M059J (cell line): ENCODE results near the gene IKBKG. TPM values are rescaled to one million over a fixed set of nuclear protein-coding genes. Genes with fewer than 3 reads are reported as not detected.
A peak's percentile ranks its signal among the peaks of the same experiment; 100 is the strongest.
"Not testable (repeated sequence)": the region's sequence is repeated elsewhere in the genome, so short reads cannot be mapped to it uniquely, and the experiment has no call there.

ENCODE experiments used
- DNase-seq: peaks from one replicate; pipeline ENCODE4 v3.0.0-alpha.2; 2012; ENCODE audit warnings: low read depth
- total RNA-seq: library from RNA; depleted of rRNA; stranded (reverse); fragments of >200 nt; shearing (Covaris generic); gene quantifications from 2 replicates; pipeline ENCODE4 v1.2.3, GENCODE V29; 2014

The IKBKG gene
- total RNA-seq, 1 experiment from 2014 or later = 70.5 TPM

DNA sequence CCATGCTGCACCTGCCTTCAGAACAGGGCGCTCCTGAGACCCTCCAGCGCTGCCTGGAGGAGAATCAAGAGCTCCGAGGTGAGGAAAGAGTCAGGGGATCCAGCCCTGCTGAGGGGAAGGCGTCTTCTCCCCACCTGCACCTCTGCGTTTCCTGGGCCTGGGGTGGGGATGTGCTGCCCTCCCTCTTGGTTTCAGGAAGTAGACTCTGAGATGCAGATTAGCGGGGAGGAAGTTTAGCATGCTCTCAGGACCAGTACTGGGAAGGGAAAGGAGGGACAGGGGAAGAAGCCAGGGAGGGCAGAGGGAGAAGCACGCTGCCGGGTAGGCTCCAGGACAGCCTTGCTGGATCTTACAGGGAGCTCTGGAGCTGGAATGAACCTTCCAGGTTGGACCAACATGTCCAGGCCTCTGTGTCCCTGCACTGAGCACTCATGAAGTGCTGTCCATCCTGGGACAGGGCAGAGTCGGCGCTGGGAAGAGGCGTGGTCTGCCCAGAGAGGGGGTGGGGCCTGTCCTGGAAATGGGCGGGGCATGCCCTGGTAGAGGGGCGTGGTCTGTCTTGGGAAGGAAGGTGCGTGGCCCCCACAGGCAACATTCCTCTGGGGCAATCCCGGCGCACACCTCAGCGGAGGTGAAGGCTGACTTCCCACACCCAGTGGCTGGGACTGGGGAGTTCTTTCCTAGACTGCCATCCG, 4.8 kb downstream of the IKBKG start:
- DNase-seq = not testable (repeated sequence)

DNA sequence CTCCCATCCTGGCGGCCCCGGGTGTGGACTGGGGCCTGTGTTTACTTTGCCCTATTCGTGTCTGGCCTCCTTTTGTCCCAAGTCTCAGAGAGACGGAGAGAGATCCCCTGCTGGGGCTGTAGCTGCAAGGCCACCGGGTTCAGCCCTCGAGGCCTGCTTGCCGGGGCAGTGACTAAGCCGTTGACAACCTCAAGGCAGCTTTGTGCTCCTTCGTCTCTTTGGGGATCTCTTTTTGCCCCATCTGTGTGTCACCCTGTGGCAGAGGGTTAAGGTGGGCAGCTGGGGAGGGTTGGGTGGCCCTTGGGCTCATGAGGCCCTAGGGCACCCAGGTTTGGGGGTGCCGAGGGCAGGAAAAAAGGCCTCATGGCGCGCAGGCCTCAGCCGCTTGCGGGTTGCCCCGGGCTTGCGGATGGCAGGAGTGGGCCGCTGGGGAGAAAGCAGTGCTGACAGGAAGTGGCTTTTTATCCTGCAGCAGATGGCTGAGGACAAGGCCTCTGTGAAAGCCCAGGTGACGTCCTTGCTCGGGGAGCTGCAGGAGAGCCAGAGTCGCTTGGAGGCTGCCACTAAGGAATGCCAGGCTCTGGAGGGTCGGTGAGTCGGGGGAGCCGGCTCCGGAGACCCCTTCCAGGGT, 10.8 kb downstream of the IKBKG start:
- not testable (repeated sequence) for DNase-seq

DNA sequence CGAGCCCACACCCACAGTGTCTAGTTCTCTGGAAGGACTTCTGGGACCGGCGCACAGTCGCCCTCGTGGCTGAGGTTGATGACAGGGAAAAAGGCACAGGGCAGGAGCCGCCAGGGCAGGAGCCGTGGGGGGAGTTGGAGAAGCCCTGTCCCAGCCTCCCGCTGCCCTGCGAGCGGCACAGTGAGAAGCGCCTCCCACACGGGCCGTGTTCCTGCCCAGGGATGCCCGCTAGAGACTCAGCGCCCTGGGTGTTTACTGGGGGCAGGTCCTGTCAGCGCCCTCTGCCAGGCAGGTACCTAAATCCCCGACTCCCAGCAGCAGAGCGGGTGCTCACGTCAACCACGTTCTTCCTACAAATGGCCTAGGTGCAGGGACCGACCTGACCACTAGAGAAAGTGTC, 11.5 kb downstream of the IKBKG start:
- DNase-seq = not testable (repeated sequence)

DNA sequence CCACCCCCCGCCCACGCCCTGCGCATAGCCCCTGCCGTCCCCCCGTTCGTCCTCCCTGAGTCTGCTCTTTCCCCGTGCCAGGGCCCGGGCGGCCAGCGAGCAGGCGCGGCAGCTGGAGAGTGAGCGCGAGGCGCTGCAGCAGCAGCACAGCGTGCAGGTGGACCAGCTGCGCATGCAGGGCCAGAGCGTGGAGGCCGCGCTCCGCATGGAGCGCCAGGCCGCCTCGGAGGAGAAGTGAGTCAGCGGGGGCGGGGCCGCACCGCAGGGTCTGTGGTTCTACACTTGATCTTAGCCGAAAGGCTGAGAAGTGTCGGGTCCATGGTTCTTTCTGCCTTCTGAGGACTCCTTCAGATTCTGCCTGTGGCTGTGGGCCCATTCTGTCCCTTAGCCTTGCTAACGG, 12.9 kb downstream of the IKBKG start:
- not testable (repeated sequence) for DNase-seq

DNA sequence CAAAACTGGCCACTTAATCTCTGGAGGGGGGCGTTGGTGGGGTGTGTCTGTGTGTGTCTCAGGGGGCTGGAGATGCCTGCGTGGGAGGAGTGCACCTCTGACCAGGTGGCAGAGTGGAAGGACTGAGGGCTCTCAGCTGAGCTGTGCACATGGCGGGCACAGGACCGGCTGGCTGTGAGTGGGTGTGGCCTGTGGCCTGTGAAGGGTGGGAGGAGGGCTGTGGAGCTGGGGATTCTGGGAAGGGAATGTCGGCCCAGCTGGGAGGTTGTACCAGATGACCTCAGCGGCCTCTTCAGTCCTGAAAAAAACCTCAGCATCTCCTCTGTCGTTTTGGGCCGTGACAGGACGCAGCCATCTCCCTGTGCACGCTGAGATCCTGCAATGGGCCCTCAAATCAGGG, 14.9 kb downstream of the IKBKG start:
- not testable (repeated sequence) for DNase-seq

DNA sequence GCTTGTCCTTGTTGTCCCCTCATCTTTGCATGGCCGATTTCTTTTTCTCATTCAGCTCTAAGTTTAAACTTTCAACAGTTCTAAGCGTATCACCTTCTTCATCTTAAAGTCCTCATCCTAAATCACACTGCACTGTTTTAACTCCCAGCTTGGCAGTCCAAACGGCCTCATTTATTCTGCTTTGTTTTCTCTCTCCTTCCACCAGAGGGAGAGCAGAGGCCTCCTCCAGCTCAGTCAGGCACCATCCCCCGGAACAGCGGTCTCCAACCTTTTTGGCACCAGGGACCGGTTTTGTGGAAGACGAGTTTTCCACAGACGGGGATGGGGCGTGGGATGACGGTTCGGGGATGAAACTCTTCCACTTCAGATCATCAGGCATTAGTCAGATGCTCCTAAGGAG, 22.9 kb downstream of the IKBKG start:
- DNase-seq = not testable (repeated sequence)

DNA sequence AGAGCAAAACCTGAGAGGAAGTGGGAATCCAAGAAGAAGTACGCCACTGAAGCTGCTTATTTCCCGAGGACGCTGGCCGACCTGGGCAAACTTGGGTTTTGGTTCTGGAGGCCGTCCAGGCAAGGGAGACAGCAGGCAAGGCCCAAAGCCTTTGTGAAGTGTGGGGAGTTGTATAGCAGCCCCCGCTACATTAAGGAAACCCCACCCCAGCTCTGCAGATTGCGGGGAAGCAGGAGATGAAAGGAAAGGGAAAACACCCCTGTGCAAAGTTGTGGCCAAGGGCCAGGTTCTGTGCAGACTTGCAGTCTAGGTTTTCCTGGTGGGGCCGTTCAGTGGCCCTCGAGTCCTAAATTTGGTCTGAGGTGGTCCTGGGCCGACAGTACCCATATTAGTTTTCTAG, 25.6 kb downstream of the IKBKG start:
- DNase-seq = not testable (repeated sequence)

DNA sequence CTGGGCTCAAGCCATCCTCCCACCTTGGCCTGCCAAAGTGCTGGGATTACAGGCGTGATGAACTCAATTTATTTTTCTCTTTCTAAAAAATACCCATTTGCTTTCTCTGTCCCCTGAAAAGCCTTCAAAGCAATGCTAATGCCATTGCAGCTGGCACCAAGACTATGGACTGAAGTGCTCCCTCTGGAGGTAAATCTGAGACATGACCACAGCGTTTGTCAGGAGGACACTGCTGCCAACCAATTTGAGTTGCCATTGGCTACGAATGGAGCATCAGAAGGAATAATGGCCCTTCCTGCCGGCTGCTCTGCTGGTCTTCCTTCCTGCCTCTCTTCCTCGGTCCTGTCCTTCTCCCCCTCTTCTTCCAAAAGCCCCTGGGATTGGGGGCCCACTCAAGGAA, 27.7 kb downstream of the IKBKG start:
- not testable (repeated sequence) for DNase-seq

DNA sequence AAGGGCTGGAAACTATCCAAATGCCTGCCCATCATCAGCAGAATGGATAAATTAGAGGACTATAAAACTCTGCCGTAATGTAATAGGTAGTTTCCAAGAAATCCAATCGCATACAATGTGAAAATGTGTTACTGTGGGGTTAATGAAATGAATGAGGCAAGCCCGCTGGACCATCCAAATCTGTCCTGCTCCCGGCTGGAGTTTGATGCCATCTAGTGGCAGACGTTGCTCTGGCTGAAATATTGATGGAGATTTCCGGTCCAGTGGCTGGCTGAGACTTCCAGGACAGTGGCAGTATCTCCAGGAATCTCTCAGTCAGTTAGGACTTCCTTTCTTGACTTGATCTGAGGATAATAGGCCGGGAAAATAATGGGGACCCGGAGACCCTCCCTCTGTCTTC, 35.6 kb downstream of the IKBKG start:
- DNase-seq = not testable (repeated sequence)

DNA sequence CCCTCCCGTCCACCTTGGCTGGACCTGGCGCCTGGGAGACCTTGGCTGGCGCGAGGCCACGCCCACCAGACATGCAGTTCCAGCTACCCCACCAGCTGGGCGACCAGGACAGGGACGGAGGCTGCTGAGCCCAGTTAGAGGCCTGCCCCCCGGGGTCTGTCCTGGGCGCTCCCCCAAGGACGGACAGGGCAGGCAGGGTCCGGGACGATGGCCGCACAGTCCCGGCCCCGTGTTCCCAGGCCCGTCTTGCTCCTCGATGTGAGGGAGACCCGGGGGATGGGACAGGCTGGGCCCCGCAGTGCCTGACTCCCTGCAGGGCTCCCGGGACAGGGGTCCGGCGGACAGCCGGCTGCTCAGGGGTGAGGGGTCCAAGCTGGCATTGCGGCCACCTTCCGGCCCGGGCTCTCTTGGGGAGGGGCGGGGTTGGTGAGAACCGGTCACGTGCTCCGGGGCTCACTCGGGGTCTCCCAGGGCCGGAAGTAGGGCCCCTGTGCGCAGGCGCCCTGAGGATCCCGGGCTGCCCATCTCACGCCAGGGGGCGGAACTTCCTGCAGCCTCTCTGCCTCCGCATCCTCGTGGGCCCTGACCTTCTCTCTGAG, 37.3 kb downstream of the IKBKG start, which contains the start of gene CTAG1A:
Gene CTAG1A (plus strand): TSS at position 549 of the 599 bp plus-strand sequence. CDS start 74 bp downstream, outside the sequence.
- not testable (repeated sequence) for DNase-seq

DNA sequence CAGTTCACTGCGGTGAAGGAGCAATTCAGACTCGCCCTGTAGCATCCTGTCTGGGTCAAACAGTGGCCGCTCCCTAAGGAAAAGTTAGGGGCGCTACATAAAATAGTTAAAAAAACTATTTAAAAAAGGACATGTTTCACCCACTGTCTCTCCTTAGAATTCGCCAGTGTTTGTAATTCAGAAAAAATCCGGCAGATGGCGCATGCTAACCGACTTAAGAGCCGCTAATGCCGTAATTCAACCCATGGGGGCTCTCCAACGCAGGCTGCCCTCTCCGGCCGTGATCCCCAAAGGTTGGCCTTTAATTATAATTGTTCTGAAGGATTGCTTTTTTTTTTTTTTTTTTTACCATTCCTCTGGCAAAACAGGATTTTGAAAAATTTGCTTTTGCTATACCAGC, 43.0 kb downstream of the IKBKG start:
- DNase-seq = not testable (repeated sequence)

DNA sequence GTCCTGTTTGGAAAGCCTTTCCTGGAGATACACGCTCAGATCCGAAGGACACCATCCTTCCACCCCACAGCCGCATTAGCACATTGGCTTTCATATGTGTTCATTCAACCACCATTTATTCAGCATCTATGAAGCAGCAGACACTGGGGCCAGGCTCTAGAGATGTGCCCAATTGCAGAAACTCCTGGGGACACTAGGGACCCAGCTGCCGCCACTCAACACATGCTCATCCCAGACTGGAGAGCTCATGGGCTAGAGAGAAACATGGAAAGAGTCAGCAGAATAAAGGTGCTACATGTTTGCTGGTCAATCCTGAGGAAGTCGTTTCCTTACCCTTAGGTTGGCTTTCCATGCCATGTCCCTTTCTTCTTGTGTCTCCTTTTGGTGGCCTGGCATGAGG, 45.1 kb downstream of the IKBKG start:
- DNase-seq = no peak

DNA sequence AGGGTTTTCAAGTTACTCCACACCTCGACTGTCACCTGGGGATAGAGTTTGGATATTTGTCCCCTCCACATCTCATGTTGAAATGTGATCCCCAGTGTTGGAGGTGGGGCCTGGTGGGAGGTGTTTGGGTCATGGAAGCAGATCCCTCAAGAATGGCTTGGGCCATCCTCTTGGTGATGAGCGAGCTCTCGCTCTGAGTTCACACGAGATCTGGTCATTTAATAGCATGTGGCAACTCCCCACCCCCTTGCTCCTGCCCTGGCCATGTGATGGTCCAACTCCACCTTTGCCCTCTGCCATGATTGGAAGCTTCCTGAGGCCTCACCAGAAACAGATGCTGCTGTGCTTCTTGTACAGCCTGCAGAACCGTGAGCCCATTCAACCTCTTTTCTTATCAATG, 45.8 kb downstream of the IKBKG start:
- DNase-seq = no peak

DNA sequence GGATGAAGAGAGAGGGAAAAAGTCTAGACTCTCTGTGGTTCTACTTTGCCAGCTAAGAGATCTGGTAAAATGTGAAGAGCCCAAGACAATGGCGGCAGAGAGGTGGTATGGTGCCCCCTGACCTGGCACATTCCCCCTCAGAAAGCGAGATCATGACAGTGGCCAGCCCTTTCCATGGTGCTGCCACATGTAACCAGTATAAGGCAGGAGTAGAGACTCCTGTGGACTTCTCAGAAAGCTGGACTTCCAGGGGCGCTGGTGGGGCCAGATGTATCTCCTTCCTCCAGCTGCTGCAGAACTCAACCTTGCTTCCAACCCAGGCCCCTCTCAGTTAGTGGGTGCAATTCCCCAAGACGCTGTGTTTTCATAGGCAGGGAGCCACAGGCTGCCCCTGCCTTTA, 47.1 kb downstream of the IKBKG start:
- no peak for DNase-seq

DNA sequence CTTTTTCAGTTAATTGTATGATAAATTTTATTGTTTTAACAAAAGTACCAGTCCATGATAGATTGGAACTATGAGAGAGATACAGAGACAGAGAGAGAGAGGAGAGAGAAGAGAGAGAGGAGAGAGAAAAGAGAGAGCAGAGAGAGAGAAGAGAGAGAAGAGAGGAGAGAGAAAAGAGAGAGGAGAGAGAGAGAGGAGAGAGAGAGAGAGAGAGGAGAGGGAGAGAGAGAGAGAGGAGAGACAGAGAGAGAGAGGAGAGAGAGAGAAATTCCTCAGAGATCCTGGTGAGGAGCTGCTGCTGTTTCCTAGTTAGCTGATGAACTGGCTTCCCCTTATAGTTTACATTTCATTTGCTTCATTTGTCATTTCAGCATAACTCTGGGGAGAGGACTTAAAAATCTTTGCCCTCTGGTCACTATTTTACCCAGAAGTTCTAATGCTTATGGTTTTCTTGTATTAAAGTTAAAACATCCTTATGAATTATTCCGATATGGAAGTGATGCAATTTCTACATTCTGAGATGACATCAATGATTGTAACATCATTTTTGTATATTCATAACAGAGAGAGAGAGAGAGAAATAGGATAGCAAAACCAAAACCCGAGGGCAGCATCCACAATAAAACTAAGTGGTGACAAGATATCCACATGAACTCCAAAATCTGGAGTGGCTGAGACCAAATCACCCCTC, 48.3 kb downstream of the IKBKG start:
- peak; percentile 42 for DNase-seq

DNA sequence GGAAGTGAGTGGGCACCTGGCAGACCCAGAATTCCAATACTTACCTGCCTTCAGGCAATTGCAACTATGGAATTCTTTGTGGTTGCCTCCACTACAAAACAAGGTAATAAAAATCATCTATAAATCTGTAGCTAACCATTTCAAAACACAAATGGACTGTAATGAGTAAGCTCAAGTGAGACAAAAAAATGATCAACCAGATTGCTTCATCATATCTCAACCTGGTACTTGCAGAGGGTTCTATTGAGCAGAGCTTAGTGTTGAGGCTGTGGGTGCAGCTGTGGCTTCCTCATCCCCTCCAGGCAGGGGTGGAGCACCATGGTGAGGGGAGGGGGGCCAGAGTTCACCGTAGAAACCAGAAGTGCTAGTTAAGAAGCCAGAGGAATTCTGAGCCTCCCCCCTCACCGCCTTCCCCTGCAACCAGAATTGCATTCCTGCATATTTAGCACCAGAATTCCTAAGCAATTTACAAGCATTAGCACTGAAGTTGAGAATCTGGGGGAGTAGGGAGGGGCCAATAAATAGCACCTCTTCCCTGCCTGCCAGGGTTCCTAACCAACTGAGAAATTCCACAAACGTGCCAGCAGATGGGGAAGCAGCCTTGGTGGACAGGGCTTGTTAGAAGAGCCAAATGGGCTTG, 49.0 kb downstream of the IKBKG start:
- DNase-seq = peak; percentile 98

DNA sequence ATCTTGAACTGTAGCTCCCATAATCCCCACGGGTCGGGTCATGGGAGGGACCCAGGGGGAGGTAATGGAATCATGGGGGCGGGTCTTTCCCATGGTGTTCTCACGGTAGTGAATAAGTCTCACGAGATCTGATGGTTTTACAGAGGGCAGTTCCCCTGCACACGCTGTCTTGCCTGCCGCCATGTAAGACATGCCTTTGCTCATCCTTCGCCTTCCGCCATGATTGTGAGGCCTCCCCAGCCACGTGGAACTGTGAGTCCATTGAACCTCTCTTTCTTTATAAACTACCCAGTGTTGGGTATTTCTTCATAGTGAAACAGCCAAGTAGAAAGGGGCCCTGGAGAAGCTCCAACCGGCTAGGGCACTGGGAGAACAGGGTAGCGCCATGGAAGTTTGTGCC, 49.8 kb downstream of the IKBKG start:
- no peak for DNase-seq

DNA sequence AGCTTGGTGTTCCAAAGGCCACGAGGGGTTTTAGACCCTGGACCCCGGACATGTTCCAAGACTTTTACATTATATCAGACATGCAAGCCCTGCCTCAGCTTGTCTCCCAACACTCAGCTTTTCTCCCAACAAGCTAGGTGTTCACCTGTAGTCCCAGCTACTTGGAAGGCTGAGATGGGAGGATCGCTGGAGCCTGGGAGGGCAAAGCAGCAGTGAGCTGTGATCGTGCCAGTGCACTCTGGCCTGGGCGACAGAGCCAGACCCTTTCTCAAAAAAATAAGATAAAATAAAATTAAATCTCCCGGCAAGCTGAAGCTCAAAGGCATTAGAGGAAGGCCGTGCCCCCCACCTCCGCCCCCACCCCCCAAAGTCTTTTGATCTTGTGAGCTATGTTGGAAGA, 51.2 kb downstream of the IKBKG start:
- peak; percentile 27 for DNase-seq

DNA sequence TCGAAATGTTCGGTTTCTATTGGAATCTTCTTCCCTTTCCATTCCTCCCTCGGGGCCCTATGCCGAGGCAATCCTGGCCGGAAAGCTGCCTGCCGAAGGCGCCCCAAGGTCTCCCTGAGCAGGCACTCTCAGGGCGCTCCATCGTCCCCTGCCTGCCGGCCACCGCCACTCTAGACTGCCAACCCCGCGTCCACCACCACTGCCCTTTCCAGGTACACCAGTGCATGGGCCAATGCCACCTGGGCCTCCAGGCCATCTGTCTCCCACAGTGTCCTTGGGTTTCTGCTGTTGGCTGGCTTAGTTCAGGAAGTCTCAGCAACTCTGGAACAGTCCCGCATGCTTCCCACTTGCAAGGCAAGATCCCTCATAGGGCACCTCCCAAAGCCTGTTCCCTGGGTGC, 52.1 kb downstream of the IKBKG start:
- peak; percentile 17 for DNase-seq

DNA sequence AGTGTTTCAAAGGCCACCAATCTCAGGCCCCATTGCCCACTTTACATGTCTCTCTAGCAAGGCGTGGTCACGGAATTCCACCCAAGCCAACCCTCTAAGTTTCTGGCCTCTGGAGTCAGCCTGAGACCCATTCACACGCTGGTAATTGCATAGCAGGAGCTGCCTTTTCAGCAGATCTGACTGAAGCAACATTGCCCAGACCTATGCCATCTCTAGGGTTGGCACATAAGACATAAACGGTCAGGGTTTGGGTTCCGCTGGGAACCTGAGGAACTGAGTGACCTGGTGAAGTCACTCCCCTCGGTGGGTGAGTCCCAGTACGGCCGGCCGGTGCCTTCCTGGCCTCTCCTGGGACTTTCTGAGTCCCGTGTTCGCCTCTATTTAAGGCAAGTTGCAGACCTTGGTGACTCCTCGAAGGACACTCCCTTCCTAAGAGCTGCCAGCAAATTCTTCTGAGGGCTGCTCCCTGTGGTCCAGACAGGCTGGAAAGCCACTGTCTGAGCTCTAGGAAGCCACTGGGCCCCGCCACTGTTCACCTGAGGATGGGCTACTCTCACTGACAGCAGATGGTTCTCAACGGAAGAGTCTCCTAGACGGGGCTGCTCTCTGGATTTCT, 53.4 kb downstream of the IKBKG start:
- DNase-seq = peak; percentile 91

DNA sequence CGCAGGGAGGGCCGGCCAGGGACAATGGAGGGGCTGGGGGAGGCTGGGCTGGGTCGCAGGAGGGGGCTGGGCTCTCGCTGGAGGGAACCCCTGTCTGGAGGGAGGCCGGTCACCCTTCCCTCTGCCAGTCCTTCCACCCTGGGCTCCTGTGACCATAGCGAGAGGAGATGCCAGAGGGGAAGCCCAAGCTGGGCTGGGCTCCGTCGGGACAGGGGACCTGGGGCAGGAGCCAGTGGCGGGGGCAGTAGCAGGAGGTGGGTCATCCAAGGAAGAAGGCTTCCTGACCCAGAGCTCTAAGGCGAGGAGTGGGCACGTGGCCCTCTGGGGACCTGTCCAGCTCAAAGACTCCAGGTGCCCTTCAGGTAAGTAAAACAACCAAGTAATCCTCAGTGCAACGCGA, 54.8 kb downstream of the IKBKG start:
- DNase-seq = no peak
